ENCODE measurements around the gene DTX3L. TPM values are rescaled to one million over a fixed set of nuclear protein-coding genes. Genes with fewer than 3 reads are reported as not detected.

Gene DTX3L
- total and polyA plus RNA-seq, 2 of the 13 experiments (the other 11 are each of a cell fraction or from before 2014, with no cell fraction given) = 2.5 to 10.9 TPM

DNA sequence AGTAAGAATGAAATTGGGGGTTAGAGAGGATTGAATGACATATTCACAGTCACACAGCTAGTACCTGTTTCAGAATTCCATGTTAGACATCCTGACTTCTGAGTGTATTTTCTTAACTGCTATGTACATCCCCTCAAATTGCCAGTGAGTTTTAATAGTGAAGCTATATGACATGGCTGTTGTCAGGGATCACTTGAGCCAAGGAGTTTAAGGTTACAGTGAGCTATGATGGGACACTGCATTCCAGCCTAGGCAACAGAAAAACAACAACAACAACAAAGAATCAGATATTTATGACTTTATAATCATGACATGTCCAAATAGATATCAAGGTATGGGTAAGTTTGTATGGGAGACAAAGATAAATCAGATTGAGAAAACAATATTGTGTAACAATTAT lies 29.9 kb downstream of the DTX3L start:
- no peaks in the 10 kb centered on the region for H3K36me3 ChIP-seq (replicated peaks in 1 of 2; ENCODE audit: control insufficient read depth in 1 of 2, insufficient read depth in 2 of 2, low read length in 2 of 2)
- no peak for ATAC-seq
- no TSS peak for BruUV-seq (replicated peaks)
- TF ChIP-seq CEBPB (IDR thresholded peaks at IDR 0.05; ENCODE audit: borderline replicate concordance, low read depth, low read length) = 0 out of 2 replicates have a peak, but pooled peaks have one; percentile 27
- TF ChIP-seq, protein P1, sequence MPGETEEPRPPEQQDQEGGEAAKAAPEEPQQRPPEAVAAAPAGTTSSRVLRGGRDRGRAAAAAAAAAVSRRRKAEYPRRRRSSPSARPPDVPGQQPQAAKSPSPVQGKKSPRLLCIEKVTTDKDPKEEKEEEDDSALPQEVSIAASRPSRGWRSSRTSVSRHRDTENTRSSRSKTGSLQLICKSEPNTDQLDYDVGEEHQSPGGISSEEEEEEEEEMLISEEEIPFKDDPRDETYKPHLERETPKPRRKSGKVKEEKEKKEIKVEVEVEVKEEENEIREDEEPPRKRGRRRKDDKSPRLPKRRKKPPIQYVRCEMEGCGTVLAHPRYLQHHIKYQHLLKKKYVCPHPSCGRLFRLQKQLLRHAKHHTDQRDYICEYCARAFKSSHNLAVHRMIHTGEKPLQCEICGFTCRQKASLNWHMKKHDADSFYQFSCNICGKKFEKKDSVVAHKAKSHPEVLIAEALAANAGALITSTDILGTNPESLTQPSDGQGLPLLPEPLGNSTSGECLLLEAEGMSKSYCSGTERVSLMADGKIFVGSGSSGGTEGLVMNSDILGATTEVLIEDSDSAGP (CRISPR knock-in tag; IDR thresholded peaks at IDR 0.05; ENCODE audit: borderline replicate concordance) = no peak
- H3K27ac ChIP-seq (ENCODE audit: extremely low read length, insufficient read depth, low read length) = no peak overlapping the region
- CTCF ChIA-PET (ENCODE audit: low intra/inter-chr PET ratio, low total read pairs) = no interaction called here
- H3K4me1 ChIP-seq (ENCODE audit: insufficient read depth, low read length) = no peaks in the 10 kb centered on the region
- DNase-seq (ENCODE audit: low spot score) = no peak
- intact Hi-C loops (cut with micrococcal nuclease; ENCODE audit: unreplicated experiment) (no loop called here), in situ Hi-C loops (cut with HindIII; ENCODE audit: extremely low pct_ligation_motif_present, low pct_unique_long_range_greater_than_20kb) (no loop called here)
- no peaks in the 10 kb centered on the region for H3K79me2 ChIP-seq (ENCODE audit: insufficient read depth, low read length)
- H3K27me3 ChIP-seq (ENCODE audit: control insufficient read depth in 1 of 2, insufficient read depth in 2 of 2, low read length in 2 of 2) = no peaks in the 10 kb centered on the region
- H3K4me2 ChIP-seq (ENCODE audit: low read depth, low read length) = no peak overlapping the region
- H3K4me3 ChIP-seq (replicated peaks in 1 of 3; ENCODE audit: insufficient read depth in 1 of 3, low read depth in 2 of 3, low read length in 3 of 3) = no peak overlapping the region
- POLR2A ChIA-PET = no interaction called here
- no peak for FAIRE-seq
- no peak overlapping the region for H3K9ac ChIP-seq (ENCODE audit: insufficient read depth, low read depth, low read length)
- H4K20me1 ChIP-seq (ENCODE audit: insufficient read depth, low read length) = no peaks in the 10 kb centered on the region
- H3K9me3 ChIP-seq (ENCODE audit: low read length) = no peaks in the 10 kb centered on the region
- no peak overlapping the region for H2AFZ ChIP-seq (ENCODE audit: low read length)

DNA sequence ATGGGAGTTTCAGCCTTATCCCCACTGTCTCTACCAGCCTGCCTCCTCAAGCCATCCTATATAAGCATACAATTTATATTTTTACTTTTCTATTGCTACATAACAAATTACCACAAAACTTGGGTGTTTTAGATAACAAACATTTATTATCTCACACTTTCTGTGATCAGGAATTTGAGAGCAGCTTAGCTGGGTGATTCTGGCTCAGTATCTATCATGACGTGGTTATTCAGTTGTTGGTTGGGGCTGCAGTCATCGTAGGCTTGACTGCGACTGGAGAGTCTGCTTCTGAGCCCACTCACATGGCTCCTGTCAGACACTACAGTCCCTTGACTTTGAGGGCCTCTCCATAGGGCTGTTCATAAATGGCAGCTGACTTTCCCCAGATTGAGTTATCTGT lies 34.0 kb downstream of the DTX3L start:
- ATAC-seq (no peak), FAIRE-seq (no peak), DNase-seq (ENCODE audit: low spot score) (no peak)
- 64% methylated on average over 3 of the region's 3 CpGs for WGBS (ENCODE audit: low lambda C conversion rate)
- no TSS peak for BruUV-seq (replicated peaks)
- TF ChIP-seq MXD4 (CRISPR knock-in tag; IDR thresholded peaks at IDR 0.05) (no peak), ZKSCAN1 (IDR thresholded peaks at IDR 0.05; ENCODE audit: low read length) (no peak), TARDBP (CRISPR knock-in tag; IDR thresholded peaks at IDR 0.05) (no peak), ZNF75D (CRISPR knock-in tag; IDR thresholded peaks at IDR 0.05; ENCODE audit: borderline replicate concordance) (no peak)
- TF ChIP-seq, protein P2, sequence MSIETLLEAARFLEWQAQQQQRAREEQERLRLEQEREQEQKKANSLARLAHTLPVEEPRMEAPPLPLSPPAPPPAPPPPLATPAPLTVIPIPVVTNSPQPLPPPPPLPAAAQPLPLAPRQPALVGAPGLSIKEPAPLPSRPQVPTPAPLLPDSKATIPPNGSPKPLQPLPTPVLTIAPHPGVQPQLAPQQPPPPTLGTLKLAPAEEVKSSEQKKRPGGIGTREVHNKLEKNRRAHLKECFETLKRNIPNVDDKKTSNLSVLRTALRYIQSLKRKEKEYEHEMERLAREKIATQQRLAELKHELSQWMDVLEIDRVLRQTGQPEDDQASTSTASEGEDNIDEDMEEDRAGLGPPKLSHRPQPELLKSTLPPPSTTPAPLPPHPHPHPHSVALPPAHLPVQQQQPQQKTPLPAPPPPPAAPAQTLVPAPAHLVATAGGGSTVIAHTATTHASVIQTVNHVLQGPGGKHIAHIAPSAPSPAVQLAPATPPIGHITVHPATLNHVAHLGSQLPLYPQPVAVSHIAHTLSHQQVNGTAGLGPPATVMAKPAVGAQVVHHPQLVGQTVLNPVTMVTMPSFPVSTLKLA (IDR thresholded peaks at IDR 0.05) = no peak
- TF ChIP-seq, protein P3, sequence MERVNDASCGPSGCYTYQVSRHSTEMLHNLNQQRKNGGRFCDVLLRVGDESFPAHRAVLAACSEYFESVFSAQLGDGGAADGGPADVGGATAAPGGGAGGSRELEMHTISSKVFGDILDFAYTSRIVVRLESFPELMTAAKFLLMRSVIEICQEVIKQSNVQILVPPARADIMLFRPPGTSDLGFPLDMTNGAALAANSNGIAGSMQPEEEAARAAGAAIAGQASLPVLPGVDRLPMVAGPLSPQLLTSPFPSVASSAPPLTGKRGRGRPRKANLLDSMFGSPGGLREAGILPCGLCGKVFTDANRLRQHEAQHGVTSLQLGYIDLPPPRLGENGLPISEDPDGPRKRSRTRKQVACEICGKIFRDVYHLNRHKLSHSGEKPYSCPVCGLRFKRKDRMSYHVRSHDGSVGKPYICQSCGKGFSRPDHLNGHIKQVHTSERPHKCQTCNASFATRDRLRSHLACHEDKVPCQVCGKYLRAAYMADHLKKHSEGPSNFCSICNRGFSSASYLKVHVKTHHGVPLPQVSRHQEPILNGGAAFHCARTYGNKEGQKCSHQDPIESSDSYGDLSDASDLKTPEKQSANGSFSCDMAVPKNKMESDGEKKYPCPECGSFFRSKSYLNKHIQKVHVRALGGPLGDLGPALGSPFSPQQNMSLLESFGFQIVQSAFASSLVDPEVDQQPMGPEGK (CRISPR knock-in tag; IDR thresholded peaks at IDR 0.05) = no peak
- TF ChIP-seq, protein P4, sequence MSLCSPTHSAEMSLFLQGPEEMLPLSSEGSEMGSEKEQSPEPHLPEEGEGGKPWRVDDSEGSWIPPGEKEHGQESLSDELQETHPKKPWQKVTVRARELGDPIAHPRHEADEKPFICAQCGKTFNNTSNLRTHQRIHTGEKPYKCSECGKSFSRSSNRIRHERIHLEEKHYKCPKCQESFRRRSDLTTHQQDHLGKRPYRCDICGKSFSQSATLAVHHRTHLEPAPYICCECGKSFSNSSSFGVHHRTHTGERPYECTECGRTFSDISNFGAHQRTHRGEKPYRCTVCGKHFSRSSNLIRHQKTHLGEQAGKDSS (CRISPR knock-in tag; IDR thresholded peaks at IDR 0.05; ENCODE audit: borderline replicate concordance, low read depth) = no peak
- TF ChIP-seq, protein P5, sequence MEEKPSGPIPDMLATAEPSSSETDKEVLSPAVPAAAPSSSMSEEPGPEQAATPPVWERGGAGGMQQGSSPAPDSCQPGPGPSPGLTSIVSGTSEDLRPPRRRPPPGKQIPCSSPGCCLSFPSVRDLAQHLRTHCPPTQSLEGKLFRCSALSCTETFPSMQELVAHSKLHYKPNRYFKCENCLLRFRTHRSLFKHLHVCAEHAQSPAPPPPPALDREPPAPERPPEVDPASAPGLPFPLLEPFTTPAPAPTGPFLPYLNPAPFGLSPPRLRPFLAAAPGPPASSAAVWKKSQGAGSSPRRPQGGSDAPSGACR (CRISPR knock-in tag; IDR thresholded peaks at IDR 0.05) = no peak
- ChIA-PET CTCF (ENCODE audit: low intra/inter-chr PET ratio, low total read pairs) (no interaction called here), POLR2A (no interaction called here)
- no peak overlapping the region for H3K4me2 ChIP-seq (ENCODE audit: low read depth, low read length)
- intact Hi-C loops (cut with micrococcal nuclease; ENCODE audit: unreplicated experiment) = no loop called here
- H3K4me1 ChIP-seq (ENCODE audit: insufficient read depth, low read length) = no peaks in the 10 kb centered on the region
- H3K27me3 ChIP-seq (ENCODE audit: control insufficient read depth in 1 of 2, insufficient read depth in 2 of 2, low read length in 2 of 2) = no peaks in the 10 kb centered on the region
- H4K20me1 ChIP-seq (ENCODE audit: insufficient read depth, low read length) = no peaks in the 10 kb centered on the region
- H3K4me3 ChIP-seq (replicated peaks in 1 of 3; ENCODE audit: insufficient read depth in 1 of 3, low read depth in 2 of 3, low read length in 3 of 3) = no peak overlapping the region
- no peak overlapping the region for H2AFZ ChIP-seq (ENCODE audit: low read length)
- in situ Hi-C loops (cut with HindIII; ENCODE audit: extremely low pct_ligation_motif_present, low pct_unique_long_range_greater_than_20kb) = no loop called here
- H3K9me3 ChIP-seq (ENCODE audit: low read length) = no peaks in the 10 kb centered on the region
- no peak overlapping the region for H3K27ac ChIP-seq (ENCODE audit: extremely low read length, insufficient read depth, low read length)
- H3K9ac ChIP-seq (ENCODE audit: insufficient read depth, low read depth, low read length) = no peak overlapping the region
- no peaks in the 10 kb centered on the region for H3K36me3 ChIP-seq (replicated peaks in 1 of 2; ENCODE audit: control insufficient read depth in 1 of 2, insufficient read depth in 2 of 2, low read length in 2 of 2)
- no peaks in the 10 kb centered on the region for H3K79me2 ChIP-seq (ENCODE audit: insufficient read depth, low read length)

All from HepG2 (cell line).